WTC11 (cell line): ENCODE data around the gene ACADL.
"Not testable (repeated sequence)": the region's sequence is repeated elsewhere in the genome, so short reads cannot be mapped to it uniquely, and the experiment has no call there.

Experiments used
- ATF2 ChIP-seq: sonication (generic); formaldehyde crosslinking; IDR thresholded peaks from 2 replicates; pipeline ENCODE4 v1.8.1; 2022; ENCODE audit warnings: low read depth, missing genetic modification reagents, borderline replicate concordance
- ATF6 ChIP-seq: sonication (generic); formaldehyde crosslinking; IDR thresholded peaks from 2 replicates; pipeline ENCODE4 v1.8.1; 2023; ENCODE audit warnings: mild to moderate bottlenecking, missing genetic modification reagents
- CBFB ChIP-seq: sonication (generic); formaldehyde crosslinking; IDR thresholded peaks from 2 replicates; pipeline ENCODE4 v1.8.1; 2022; ENCODE audit warnings: mild to moderate bottlenecking, low read depth, missing genetic modification reagents
- CREB1 ChIP-seq: sonication (generic); formaldehyde crosslinking; IDR thresholded peaks from 2 replicates; pipeline ENCODE4 v1.8.0; 2023; ENCODE audit warnings: mild to moderate bottlenecking, missing genetic modification reagents
- NFE2L1 ChIP-seq: sonication (generic); formaldehyde crosslinking; IDR thresholded peaks from 2 replicates; pipeline ENCODE4 v1.8.1; 2023; ENCODE audit warnings: missing genetic modification reagents
- SP1 ChIP-seq: sonication (generic); formaldehyde crosslinking; conservative IDR thresholded peaks from 2 replicates; pipeline ENCODE4 v1.8.1; 2022; ENCODE audit warnings: missing genetic modification reagents
- USF2 ChIP-seq: sonication (generic); formaldehyde crosslinking; IDR thresholded peaks from 2 replicates; pipeline ENCODE4 v1.8.1; 2023; ENCODE audit warnings: mild to moderate bottlenecking, missing genetic modification reagents, moderate library complexity
- ZBTB21 ChIP-seq: sonication (generic); formaldehyde crosslinking; IDR thresholded peaks from 2 replicates; pipeline ENCODE4 v1.8.1; 2023; ENCODE audit warnings: mild to moderate bottlenecking, missing genetic modification reagents, borderline replicate concordance
- ZNF121 ChIP-seq: sonication (generic); formaldehyde crosslinking; IDR thresholded peaks from 2 replicates; pipeline ENCODE4 v1.8.0; 2023; ENCODE audit warnings: missing genetic modification reagents
- TF ChIP-seq, protein P1 (sequence below): fragments of 200-600 bp; IDR thresholded peaks from 2 replicates; pipeline ENCODE4 v1.8.0; 2022; ENCODE audit warnings: antibody characterized with exemption
- TF ChIP-seq, protein P2 (sequence below): sonication (generic); formaldehyde crosslinking; IDR thresholded peaks from 2 replicates; pipeline ENCODE4 v1.8.1; 2023; ENCODE audit warnings: mild to moderate bottlenecking, missing genetic modification reagents, moderate library complexity

DNA sequence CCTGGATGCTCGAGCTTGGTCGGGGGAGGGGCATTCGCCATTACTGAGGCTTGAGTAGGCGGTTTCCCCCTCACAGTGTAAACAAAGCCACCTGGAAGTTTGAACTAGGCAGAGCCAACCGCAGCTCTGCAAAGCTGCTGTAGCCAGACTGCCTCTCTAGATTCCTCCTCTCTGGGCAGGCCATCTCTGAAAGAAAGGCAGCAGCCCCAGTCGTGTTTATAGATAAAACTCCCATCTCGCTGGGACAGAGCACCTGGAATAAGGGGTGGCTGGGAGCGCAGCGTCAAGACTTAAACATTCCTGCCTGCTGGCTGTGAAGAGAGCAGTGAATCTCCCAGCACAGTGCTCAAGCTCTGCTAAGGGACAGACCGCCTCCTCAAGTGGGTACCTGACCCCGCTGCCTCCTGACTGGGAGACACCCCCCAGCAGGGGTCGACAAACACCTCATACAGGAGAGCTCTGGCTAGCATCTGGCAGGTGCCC, 43.6 kb downstream of the ACADL start:
- TF ChIP-seq, protein P1, sequence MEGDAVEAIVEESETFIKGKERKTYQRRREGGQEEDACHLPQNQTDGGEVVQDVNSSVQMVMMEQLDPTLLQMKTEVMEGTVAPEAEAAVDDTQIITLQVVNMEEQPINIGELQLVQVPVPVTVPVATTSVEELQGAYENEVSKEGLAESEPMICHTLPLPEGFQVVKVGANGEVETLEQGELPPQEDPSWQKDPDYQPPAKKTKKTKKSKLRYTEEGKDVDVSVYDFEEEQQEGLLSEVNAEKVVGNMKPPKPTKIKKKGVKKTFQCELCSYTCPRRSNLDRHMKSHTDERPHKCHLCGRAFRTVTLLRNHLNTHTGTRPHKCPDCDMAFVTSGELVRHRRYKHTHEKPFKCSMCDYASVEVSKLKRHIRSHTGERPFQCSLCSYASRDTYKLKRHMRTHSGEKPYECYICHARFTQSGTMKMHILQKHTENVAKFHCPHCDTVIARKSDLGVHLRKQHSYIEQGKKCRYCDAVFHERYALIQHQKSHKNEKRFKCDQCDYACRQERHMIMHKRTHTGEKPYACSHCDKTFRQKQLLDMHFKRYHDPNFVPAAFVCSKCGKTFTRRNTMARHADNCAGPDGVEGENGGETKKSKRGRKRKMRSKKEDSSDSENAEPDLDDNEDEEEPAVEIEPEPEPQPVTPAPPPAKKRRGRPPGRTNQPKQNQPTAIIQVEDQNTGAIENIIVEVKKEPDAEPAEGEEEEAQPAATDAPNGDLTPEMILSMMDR: not testable (repeated sequence)
- TF ChIP-seq USF2 (CRISPR knock-in tag); ZBTB21 (CRISPR knock-in tag); SP1 (CRISPR knock-in tag); NFE2L1; ZNF121 (CRISPR knock-in tag); ATF2; CREB1 (CRISPR knock-in tag); CBFB (CRISPR knock-in tag); ATF6: not testable (repeated sequence)
- TF ChIP-seq, protein P2, sequence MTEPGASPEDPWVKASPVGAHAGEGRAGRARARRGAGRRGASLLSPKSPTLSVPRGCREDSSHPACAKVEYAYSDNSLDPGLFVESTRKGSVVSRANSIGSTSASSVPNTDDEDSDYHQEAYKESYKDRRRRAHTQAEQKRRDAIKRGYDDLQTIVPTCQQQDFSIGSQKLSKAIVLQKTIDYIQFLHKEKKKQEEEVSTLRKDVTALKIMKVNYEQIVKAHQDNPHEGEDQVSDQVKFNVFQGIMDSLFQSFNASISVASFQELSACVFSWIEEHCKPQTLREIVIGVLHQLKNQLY (CRISPR knock-in tag): not testable (repeated sequence)
